A673 (cell line): ENCODE data around the gene ORAI2.

Experiments
- CTCF ChIP-seq: fragments of 300-800, 200-600 bp; sonication (generic); conservative IDR thresholded peaks from 2 replicates; pipeline ENCODE4 v1.5.1; 2017; ENCODE audit warnings: low read depth, mild to moderate bottlenecking, antibody characterized with exemption, low read length, moderate library complexity, mixed read lengths
- EZH2 ChIP-seq: fragments of 200-600 bp; sonication (generic); IDR thresholded peaks from 2 replicates; pipeline ENCODE4 v1.6.1; 2017; ENCODE audit warnings: borderline replicate concordance, low read depth, mild to moderate bottlenecking, mixed read lengths, antibody characterized with exemption, low read length; ENCODE audit not compliant: poor library complexity, severe bottlenecking

- TF ChIP-seq CTCF (no peak), EZH2 (no peak)
Observed at GRCh38 chr7:102407910-102408309, 25.5 kb upstream of the ORAI2 start.
